Fibroblast of lung (primary cell): ENCODE measurements around the gene CCDC158. TPM values are rescaled to one million over a fixed set of nuclear protein-coding genes. Genes with fewer than 3 reads are reported as not detected.

ENCODE experiments used
- DNase-seq, 2 donors: peaks; one replicate each; pipeline versions ENCODE4 v3.0.0 to v3.0.0-alpha.2; 2010; ENCODE audit warnings: low read depth in 2 of 2
- H2AFZ ChIP-seq: 2 replicates; pipeline ENCODE4 v1.5.1; 2012; ENCODE audit warnings: low read length, control low read depth, inconsistent platforms
- H3K27ac ChIP-seq: 2 replicates; pipeline ENCODE4 v1.5.1; 2011; ENCODE audit warnings: low read length, control low read depth; ENCODE audit not compliant: insufficient read depth
- H3K27me3 ChIP-seq: 2 replicates; pipeline ENCODE4 v1.5.1; 2011; ENCODE audit warnings: mild to moderate bottlenecking, low read length; ENCODE audit not compliant: control insufficient read depth, insufficient read depth
- H3K36me3 ChIP-seq: 2 replicates; pipeline ENCODE4 v1.5.1; 2011; ENCODE audit warnings: low read length; ENCODE audit not compliant: control insufficient read depth, insufficient read depth
- H3K4me1 ChIP-seq: 2 replicates; pipeline ENCODE4 v1.5.1; 2011; ENCODE audit warnings: low read length; ENCODE audit not compliant: control insufficient read depth, insufficient read depth; ENCODE audit errors: extremely low read depth
- H3K4me2 ChIP-seq: 2 replicates; pipeline ENCODE4 v1.5.1; 2011; ENCODE audit warnings: low read length, control low read depth; ENCODE audit not compliant: insufficient read depth; ENCODE audit errors: extremely low read depth
- H3K4me3 ChIP-seq, 4 experiments: fragments of 200-600 bp in 1 of 4; sonication (generic) in 1 of 4; replicated peaks in 1 of 4; 2 replicates each; pipeline ENCODE4 v1.5.1; 2011 to 2016; ENCODE audit warnings: low read length in 4 of 4, low read depth in 3 of 4, mild to moderate bottlenecking in 3 of 4, control low read depth in 2 of 4, inconsistent platforms in 1 of 4, mixed read lengths in 1 of 4; ENCODE audit not compliant: insufficient read depth in 1 of 4; ENCODE audit errors: control extremely low read depth in 1 of 4
- H3K79me2 ChIP-seq: 2 replicates; pipeline ENCODE4 v1.5.1; 2012; ENCODE audit warnings: mild to moderate bottlenecking, low read length, inconsistent platforms; ENCODE audit not compliant: control insufficient read depth, insufficient read depth
- H3K9ac ChIP-seq: 2 replicates; pipeline ENCODE4 v1.5.1; 2011; ENCODE audit warnings: mild to moderate bottlenecking, low read length, control low read depth; ENCODE audit not compliant: insufficient read depth
- H3K9me3 ChIP-seq: 2 replicates; pipeline ENCODE4 v1.5.1; 2012; ENCODE audit warnings: low read depth, low read length; ENCODE audit not compliant: control insufficient read depth, insufficient read depth
- H4K20me1 ChIP-seq: 2 replicates; pipeline ENCODE4 v1.5.1; 2011; ENCODE audit warnings: low read length; ENCODE audit not compliant: control insufficient read depth, insufficient read depth; ENCODE audit errors: extremely low read depth
- EZH2 ChIP-seq: IDR thresholded peaks from 2 replicates; pipeline ENCODE4 v1.5.1; 2012; ENCODE audit warnings: low read length, control low read depth, mild to moderate bottlenecking; ENCODE audit errors: missing control alignments
- polyA plus RNA-seq, 2 donors: library from polyadenylated mRNA; depleted of rRNA in 1 of 2; stranded (reverse) in 1 of 2; unstranded in 1 of 2; fragments of >200 nt; gene quantifications; 2 replicates each; pipeline ENCODE4 v1.2.1, GENCODE V29; 2011 to 2012; ENCODE audit warnings: missing spikeins in 1 of 2
- total RNA-seq: library from RNA; depleted of rRNA; stranded (reverse); fragments of >200 nt; gene quantifications from 2 replicates; pipeline ENCODE4 v1.2.1, GENCODE V29; 2014
- TF ChIP-seq, protein P1 (sequence below), 2 donors: IDR thresholded peaks in 1 of 2; conservative IDR thresholded peaks in 1 of 2; 1 replicate in 1 of 2; 2 replicates in 1 of 2; pipeline ENCODE4 v1.5.1; 2011 to 2012; ENCODE audit warnings: low read length in 2 of 2, control low read depth in 1 of 2, inconsistent platforms in 1 of 2, low read depth in 1 of 2, mild to moderate bottlenecking in 1 of 2

The CCDC158 gene
- total and polyA plus RNA-seq, 2 donors (not counting 1 experiment from before 2014, with no cell fraction given), result 0.15 to 1.5 TPM

DNA sequence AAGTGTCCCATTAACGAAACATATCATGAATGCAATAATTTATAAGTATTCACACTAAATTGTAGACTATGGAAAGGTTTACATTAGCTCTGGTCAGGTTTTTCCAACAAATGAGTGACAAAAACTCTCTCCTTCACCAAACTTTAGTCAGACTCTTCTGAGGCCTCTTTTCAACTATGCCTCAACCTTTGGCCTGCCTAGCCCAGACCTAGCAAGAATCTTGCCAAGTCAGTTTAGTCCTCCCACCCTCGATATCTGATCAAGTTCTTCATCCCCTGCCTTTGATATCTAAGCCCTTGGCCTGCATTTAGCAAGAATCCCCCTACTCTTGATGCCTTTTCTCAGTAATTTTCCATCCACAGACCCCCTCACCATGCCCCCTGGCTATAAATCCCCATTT is 37.9 kb downstream of the CCDC158 start:
- Histone ChIP-seq H3K27ac (no peak overlapping the region), H4K20me1 (no peaks in the 10 kb centered on the region), H3K4me2 (no peak overlapping the region), H3K9me3 (no peaks in the 10 kb centered on the region), H3K4me3 (no peak overlapping the region), H3K27me3 (no peaks in the 10 kb centered on the region), H3K79me2 (no peaks in the 10 kb centered on the region), H3K4me1 (no peaks in the 10 kb centered on the region), H2AFZ (no peak overlapping the region), H3K36me3 (no peaks in the 10 kb centered on the region), H3K9ac (no peak overlapping the region)
- no peak for DNase-seq
- TF ChIP-seq, protein P1, sequence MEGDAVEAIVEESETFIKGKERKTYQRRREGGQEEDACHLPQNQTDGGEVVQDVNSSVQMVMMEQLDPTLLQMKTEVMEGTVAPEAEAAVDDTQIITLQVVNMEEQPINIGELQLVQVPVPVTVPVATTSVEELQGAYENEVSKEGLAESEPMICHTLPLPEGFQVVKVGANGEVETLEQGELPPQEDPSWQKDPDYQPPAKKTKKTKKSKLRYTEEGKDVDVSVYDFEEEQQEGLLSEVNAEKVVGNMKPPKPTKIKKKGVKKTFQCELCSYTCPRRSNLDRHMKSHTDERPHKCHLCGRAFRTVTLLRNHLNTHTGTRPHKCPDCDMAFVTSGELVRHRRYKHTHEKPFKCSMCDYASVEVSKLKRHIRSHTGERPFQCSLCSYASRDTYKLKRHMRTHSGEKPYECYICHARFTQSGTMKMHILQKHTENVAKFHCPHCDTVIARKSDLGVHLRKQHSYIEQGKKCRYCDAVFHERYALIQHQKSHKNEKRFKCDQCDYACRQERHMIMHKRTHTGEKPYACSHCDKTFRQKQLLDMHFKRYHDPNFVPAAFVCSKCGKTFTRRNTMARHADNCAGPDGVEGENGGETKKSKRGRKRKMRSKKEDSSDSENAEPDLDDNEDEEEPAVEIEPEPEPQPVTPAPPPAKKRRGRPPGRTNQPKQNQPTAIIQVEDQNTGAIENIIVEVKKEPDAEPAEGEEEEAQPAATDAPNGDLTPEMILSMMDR (conservative IDR thresholded peaks at IDR 0.05 in 1 of 2, IDR thresholded peaks at IDR 0.05 in 1 of 2; ENCODE audit: low read depth in 1 of 2, low read length in 2 of 2), result no peak
- TF ChIP-seq EZH2, result no peak

- Histone ChIP-seq H3K4me3 (no peak overlapping the region), H3K4me2 (no peak overlapping the region), H3K27ac (no peak overlapping the region), H4K20me1 (no peaks in the 10 kb centered on the region), H2AFZ (no peak overlapping the region), H3K27me3 (no peaks in the 10 kb centered on the region), H3K36me3 (no peaks in the 10 kb centered on the region), H3K9ac (no peak overlapping the region), H3K79me2 (no peaks in the 10 kb centered on the region), H3K4me1 (no peaks in the 10 kb centered on the region), H3K9me3 (no peaks in the 10 kb centered on the region)
- no peak for DNase-seq
- no peak for TF ChIP-seq EZH2
- TF ChIP-seq, protein P1 (conservative IDR thresholded peaks at IDR 0.05 in 1 of 2, IDR thresholded peaks at IDR 0.05 in 1 of 2; ENCODE audit: low read depth in 1 of 2, low read length in 2 of 2), result no peak
These were observed 39.0 kb downstream of the CCDC158 start for GRCh38 chr4:76381986-76382385.

DNA sequence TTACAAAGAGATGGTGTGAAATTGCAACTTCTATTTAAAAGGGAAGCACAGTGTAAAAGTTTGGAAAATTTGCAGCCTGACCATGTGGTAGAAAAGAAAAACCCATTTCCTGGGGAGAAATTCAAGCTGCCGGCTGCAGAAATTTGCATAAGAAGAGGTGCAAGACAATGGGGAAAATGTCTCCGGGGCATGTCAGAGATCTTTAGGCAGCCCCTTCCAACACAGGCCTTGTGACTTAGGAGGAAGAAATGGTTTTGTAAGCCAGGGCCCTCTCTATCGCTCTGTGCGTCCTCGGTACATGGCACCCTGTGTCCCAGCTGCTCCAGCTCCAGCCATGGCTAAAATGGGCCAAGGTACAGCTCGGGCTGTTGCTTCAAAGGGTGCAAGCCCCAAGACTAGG is 40.4 kb downstream of the CCDC158 start:
- H3K27ac ChIP-seq, result no peak overlapping the region
- no peaks in the 10 kb centered on the region for H3K36me3 ChIP-seq
- no peak overlapping the region for H3K9ac ChIP-seq
- no peaks in the 10 kb centered on the region for H3K27me3 ChIP-seq
- DNase-seq, result no peak
- no peak for TF ChIP-seq EZH2
- TF ChIP-seq, protein P1 (conservative IDR thresholded peaks at IDR 0.05 in 1 of 2, IDR thresholded peaks at IDR 0.05 in 1 of 2; ENCODE audit: low read depth in 1 of 2, low read length in 2 of 2), result no peak
- no peaks in the 10 kb centered on the region for H3K79me2 ChIP-seq
- H3K4me1 ChIP-seq, result no peaks in the 10 kb centered on the region
- H3K9me3 ChIP-seq, result no peaks in the 10 kb centered on the region
- no peak overlapping the region for H2AFZ ChIP-seq
- no peaks in the 10 kb centered on the region for H4K20me1 ChIP-seq
- no peak overlapping the region for H3K4me2 ChIP-seq
- no peak overlapping the region for H3K4me3 ChIP-seq
